HepG2 (cell line): ENCODE data around the gene LAPTM4A.

Experiments
- ARID2 ChIP-seq: sonication (generic); formaldehyde crosslinking; IDR thresholded peaks from 2 replicates; pipeline ENCODE4 v1.8.1; 2022; ENCODE audit warnings: mild to moderate bottlenecking, missing genetic modification reagents, borderline replicate concordance
- JUND ChIP-seq: sonication (generic); formaldehyde crosslinking; IDR thresholded peaks from 2 replicates; pipeline ENCODE4 v1.8.0; 2022; ENCODE audit warnings: mild to moderate bottlenecking, missing genetic modification reagents
- SUZ12 ChIP-seq: fragments of 150-350 bp; IDR thresholded peaks from 2 replicates; pipeline ENCODE4 v1.6.1; 2014; ENCODE audit warnings: low read depth, low read length
- TF ChIP-seq, protein P1 (sequence below): sonication (generic); formaldehyde crosslinking; IDR thresholded peaks from 2 replicates; pipeline ENCODE4 v1.5.0; 2020; ENCODE audit warnings: mild to moderate bottlenecking, missing genetic modification reagents, moderate library complexity
- TF ChIP-seq, protein P2 (sequence below): sonication (generic); formaldehyde crosslinking; IDR thresholded peaks from 2 replicates; pipeline ENCODE4 v1.4.0; 2020; ENCODE audit warnings: missing genetic modification reagents

DNA sequence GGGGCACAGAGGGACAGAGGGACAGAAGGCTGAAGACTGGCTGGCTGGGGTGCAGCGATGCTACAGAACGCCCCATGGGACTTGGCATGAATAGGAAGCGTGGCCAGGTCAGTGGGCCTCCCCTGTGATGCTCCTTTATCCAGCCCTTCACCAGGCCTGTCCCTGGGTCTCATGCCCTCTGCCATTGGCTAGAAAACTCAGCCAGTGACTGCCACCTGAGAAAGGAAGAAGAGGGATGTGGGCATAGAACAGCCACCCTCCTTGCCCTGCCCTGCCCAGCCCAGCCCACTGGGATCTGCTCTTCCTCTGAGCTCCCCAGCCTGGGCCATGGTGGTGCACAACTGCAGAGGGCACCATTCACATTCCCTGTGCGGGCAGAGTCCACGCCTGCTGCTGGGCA lies 10.5 kb upstream of the LAPTM4A start:
- TF ChIP-seq, protein P1, sequence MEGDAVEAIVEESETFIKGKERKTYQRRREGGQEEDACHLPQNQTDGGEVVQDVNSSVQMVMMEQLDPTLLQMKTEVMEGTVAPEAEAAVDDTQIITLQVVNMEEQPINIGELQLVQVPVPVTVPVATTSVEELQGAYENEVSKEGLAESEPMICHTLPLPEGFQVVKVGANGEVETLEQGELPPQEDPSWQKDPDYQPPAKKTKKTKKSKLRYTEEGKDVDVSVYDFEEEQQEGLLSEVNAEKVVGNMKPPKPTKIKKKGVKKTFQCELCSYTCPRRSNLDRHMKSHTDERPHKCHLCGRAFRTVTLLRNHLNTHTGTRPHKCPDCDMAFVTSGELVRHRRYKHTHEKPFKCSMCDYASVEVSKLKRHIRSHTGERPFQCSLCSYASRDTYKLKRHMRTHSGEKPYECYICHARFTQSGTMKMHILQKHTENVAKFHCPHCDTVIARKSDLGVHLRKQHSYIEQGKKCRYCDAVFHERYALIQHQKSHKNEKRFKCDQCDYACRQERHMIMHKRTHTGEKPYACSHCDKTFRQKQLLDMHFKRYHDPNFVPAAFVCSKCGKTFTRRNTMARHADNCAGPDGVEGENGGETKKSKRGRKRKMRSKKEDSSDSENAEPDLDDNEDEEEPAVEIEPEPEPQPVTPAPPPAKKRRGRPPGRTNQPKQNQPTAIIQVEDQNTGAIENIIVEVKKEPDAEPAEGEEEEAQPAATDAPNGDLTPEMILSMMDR (CRISPR knock-in tag) = no peak
- no peak for TF ChIP-seq ARID2
- TF ChIP-seq JUND (CRISPR knock-in tag) = no peak
- TF ChIP-seq, protein P2, sequence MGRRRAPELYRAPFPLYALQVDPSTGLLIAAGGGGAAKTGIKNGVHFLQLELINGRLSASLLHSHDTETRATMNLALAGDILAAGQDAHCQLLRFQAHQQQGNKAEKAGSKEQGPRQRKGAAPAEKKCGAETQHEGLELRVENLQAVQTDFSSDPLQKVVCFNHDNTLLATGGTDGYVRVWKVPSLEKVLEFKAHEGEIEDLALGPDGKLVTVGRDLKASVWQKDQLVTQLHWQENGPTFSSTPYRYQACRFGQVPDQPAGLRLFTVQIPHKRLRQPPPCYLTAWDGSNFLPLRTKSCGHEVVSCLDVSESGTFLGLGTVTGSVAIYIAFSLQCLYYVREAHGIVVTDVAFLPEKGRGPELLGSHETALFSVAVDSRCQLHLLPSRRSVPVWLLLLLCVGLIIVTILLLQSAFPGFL = no peak
- no peak for TF ChIP-seq SUZ12
